Measurements from ENCODE around the gene QRICH1. TPM values are rescaled to one million over a fixed set of nuclear protein-coding genes. Genes with fewer than 3 reads are reported as not detected.
A peak's percentile ranks its signal among the peaks of the same experiment; 100 is the strongest.

QRICH1 gene
- total RNA-seq, 2 donors from 2014 or later: 126 to 150 TPM

GRCh38 chr3:49121132-49121736 is 27.4 kb upstream of the QRICH1 start:
- ATAC-seq (no peak), DNase-seq (ENCODE audit: low spot score in 2 of 2) (no peak)
- no peaks in the 10 kb centered on the region for H3K9me3 Mint-ChIP-seq
- H3K27ac Mint-ChIP-seq: peak overlapping the region; percentile 77 to 90
- peaks cover 0 to 6% of the 10 kb centered on the region in 2 donors for H3K36me3 Mint-ChIP-seq

GRCh38 chr3:49120438-49121131 is 26.7 kb upstream of the QRICH1 start, which contains the start of gene USP19:
Gene USP19, minus strand, starts transcription at chr3:49120823. Its CDS starts 1,678 bp downstream, at chr3:49119145.
- DNase-seq (ENCODE audit: low spot score in 2 of 2) (peak; percentile 94 to 95), ATAC-seq (peak; percentile 95 to 96)
- Mint-ChIP-seq H3K36me3 (peaks cover 6% of the 10 kb centered on the region in 2 donors), H3K9me3 (no peaks in the 10 kb centered on the region), H3K27ac (peak within 1 kb of the TSS; percentile 88 to 90)

- ATAC-seq (peak in 1 of 2 donors; percentile 6), DNase-seq (ENCODE audit: low spot score in 2 of 2) (no peak)
- Mint-ChIP-seq H3K36me3 (peaks cover 6% of the 10 kb centered on the region in 2 donors), H3K27ac (peak overlapping the region; percentile 88 to 90), H3K9me3 (no peaks in the 10 kb centered on the region)
Measured at GRCh38 chr3:49120096-49120437, 26.2 kb upstream of the QRICH1 start.

- peaks cover 6% of the 10 kb centered on the region in 2 donors for H3K36me3 Mint-ChIP-seq
- no peaks in the 10 kb centered on the region for H3K9me3 Mint-ChIP-seq
- ATAC-seq (no peak), DNase-seq (ENCODE audit: low spot score in 2 of 2) (no peak)
- peak overlapping the region; percentile 88 to 90 for H3K27ac Mint-ChIP-seq
Measured at GRCh38 chr3:49119439-49119838, 25.6 kb upstream of the QRICH1 start.

- ATAC-seq (no peak), DNase-seq (ENCODE audit: low spot score in 2 of 2) (no peak)
- Mint-ChIP-seq H3K36me3 (peaks cover 6% of the 10 kb centered on the region in 2 donors), H3K9me3 (no peaks in the 10 kb centered on the region), H3K27ac (peak overlapping the region; percentile 55 to 90)
Measured at GRCh38 chr3:49119036-49119435, 25.2 kb upstream of the QRICH1 start.

- no peaks in the 10 kb centered on the region for H3K9me3 Mint-ChIP-seq
- H3K27ac Mint-ChIP-seq: no peak overlapping the region
- ATAC-seq (no peak), DNase-seq (ENCODE audit: low spot score in 2 of 2) (no peak)
- peaks cover 0 to 10% of the 10 kb centered on the region in 2 donors for H3K36me3 Mint-ChIP-seq
Measured at GRCh38 chr3:49112262-49112661, 18.4 kb upstream of the QRICH1 start.

- DNase-seq (ENCODE audit: low spot score in 2 of 2): no peak
- peaks cover 0 to 10% of the 10 kb centered on the region in 2 donors for H3K36me3 Mint-ChIP-seq
- H3K9me3 Mint-ChIP-seq: no peaks in the 10 kb centered on the region
- no peak for ATAC-seq
- H3K27ac Mint-ChIP-seq: no peak overlapping the region
Measured at GRCh38 chr3:49111347-49111746, 17.5 kb upstream of the QRICH1 start.

- Mint-ChIP-seq H3K9me3 (no peaks in the 10 kb centered on the region), H3K36me3 (peaks cover 0 to 6% of the 10 kb centered on the region in 2 donors), H3K27ac (no peak overlapping the region)
- no peak for ATAC-seq
- no peak for DNase-seq (ENCODE audit: low spot score in 2 of 2)
Measured at GRCh38 chr3:49110780-49111179, 16.9 kb upstream of the QRICH1 start.

- Mint-ChIP-seq H3K36me3 (peaks cover 17 to 19% of the 10 kb centered on the region in 2 donors), H3K9me3 (no peaks in the 10 kb centered on the region), H3K27ac (no peak overlapping the region)
- ATAC-seq (no peak), DNase-seq (ENCODE audit: low spot score in 2 of 2) (no peak)
Measured at GRCh38 chr3:49108346-49108745, 14.5 kb upstream of the QRICH1 start.

- peaks cover 24 to 34% of the 10 kb centered on the region in 2 donors for H3K36me3 Mint-ChIP-seq
- no peaks in the 10 kb centered on the region for H3K9me3 Mint-ChIP-seq
- peak; percentile 97 to 99 for ATAC-seq
- H3K27ac Mint-ChIP-seq: peak within 1 kb of the TSS; percentile 96 to 99
- DNase-seq (ENCODE audit: low spot score in 2 of 2): peak; percentile 87 to 90
Measured at GRCh38 chr3:49104427-49105291, 10.8 kb upstream of the QRICH1 start, which contains the start of gene QARS1. Gene QARS1, minus strand, starts transcription at chr3:49104757. Its CDS starts 24 bp downstream, at chr3:49104733.

GRCh38 chr3:49104052-49104426 is 10.2 kb upstream of the QRICH1 start:
- H3K9me3 Mint-ChIP-seq: no peaks in the 10 kb centered on the region
- ATAC-seq (peak in 1 of 2 donors; percentile 1), DNase-seq (ENCODE audit: low spot score in 2 of 2) (no peak)
- peak overlapping the region; percentile 96 to 99 for H3K27ac Mint-ChIP-seq
- peaks cover 28 to 34% of the 10 kb centered on the region in 2 donors for H3K36me3 Mint-ChIP-seq

- peak overlapping the region; percentile 19 to 38 for H3K27ac Mint-ChIP-seq
- H3K9me3 Mint-ChIP-seq: no peaks in the 10 kb centered on the region
- H3K36me3 Mint-ChIP-seq: peaks cover 32 to 34% of the 10 kb centered on the region in 2 donors
- DNase-seq (ENCODE audit: low spot score in 2 of 2) (no peak), ATAC-seq (no peak)
Measured at GRCh38 chr3:49100046-49100615, 6.3 kb upstream of the QRICH1 start.

GRCh38 chr3:49098910-49099630 is 5.2 kb upstream of the QRICH1 start:
- Mint-ChIP-seq H3K9me3 (no peaks in the 10 kb centered on the region), H3K36me3 (peaks cover 24% of the 10 kb centered on the region in 2 donors), H3K27ac (peak overlapping the region in 1 of 2 donors; percentile 15)
- ATAC-seq (no peak), DNase-seq (ENCODE audit: low spot score in 2 of 2) (no peak)

- Mint-ChIP-seq H3K9me3 (no peaks in the 10 kb centered on the region), H3K36me3 (peaks cover 18% of the 10 kb centered on the region in 2 donors), H3K27ac (peak overlapping the region; percentile 15 to 29)
- DNase-seq (ENCODE audit: low spot score in 2 of 2): no peak
- ATAC-seq: no peak
Measured at GRCh38 chr3:49098429-49098828, 4.6 kb upstream of the QRICH1 start.

- Mint-ChIP-seq H3K36me3 (peaks cover 5 to 14% of the 10 kb centered on the region in 2 donors), H3K27ac (peak overlapping the region; percentile 97), H3K9me3 (no peaks in the 10 kb centered on the region)
- DNase-seq (ENCODE audit: low spot score in 2 of 2) (peak; percentile 83), ATAC-seq (peak; percentile 40 to 51)
Measured at GRCh38 chr3:49092938-49093852, 676 bp downstream of the QRICH1 start.
